K562 (cell line): ENCODE results near the gene ADGRB2. TPM values are rescaled to one million over a fixed set of nuclear protein-coding genes. Genes with fewer than 3 reads are reported as not detected.

Experiments
- ATAC-seq: fragments of 200-7000 bp; cut with Tn5 transposase; 3 replicates; pipeline ENCODE4 v1.9.1; 2020; ENCODE audit warnings: moderate library complexity
- BruUV-seq: library from RNA; stranded (reverse); fragments of 400-500 nt; replicated peaks from 2 replicates; lab custom pipeline; 2021; lab: Mats Ljungman, UMichigan
- CTCF ChIA-PET: fragments of 300-600 bp; formaldehyde crosslinking; extraction: SDS; loops from one replicate; lab custom pipeline; 2021; ENCODE audit warnings: low intra/inter-chr PET ratio; lab: Yijun Ruan, JAX
- POLR2A ChIA-PET: fragments of 300-600, 350-650 bp; sonication (Branson Sonifier 250); formaldehyde crosslinking; extraction: SDS; loops from one replicate; lab custom pipeline; 2021; ENCODE audit warnings: antibody characterized with exemption, inconsistent platforms; lab: Yijun Ruan, JAX
- DNase-seq, 4 experiments: peaks; one replicate each; pipeline versions ENCODE4 v3.0.0 to v3.0.0-alpha.2; 2011 to 2018; ENCODE audit warnings: low spot score in 3 of 4, mixed read lengths in 3 of 4; ENCODE audit errors: extremely low read depth in 1 of 4
- FAIRE-seq: peaks from 2 replicates; lab custom pipeline; 2011; peaks lifted over from hg19 to GRCh38; lab: Jason Lieb, UNC
- H2AFZ ChIP-seq: 2 replicates; pipeline ENCODE4 v1.6.0; 2011; ENCODE audit warnings: low read depth, low read length, control low read depth, inconsistent platforms
- H3K27ac ChIP-seq: fragments of 200-600 bp; 3 replicates; pipeline ENCODE4 v1.8.0; 2011; ENCODE audit warnings: low read depth, mild to moderate bottlenecking, control low read depth, inconsistent platforms, low read length, moderate library complexity, mixed read lengths; ENCODE audit errors: extremely low read depth
- H3K27me3 ChIP-seq, 2 experiments: fragments of 300-600 bp in 1 of 2; 2 replicates in 1 of 2; 3 replicates in 1 of 2; pipeline versions ENCODE4 v1.6.0 to v1.8.0; 2011; ENCODE audit warnings: inconsistent platforms in 2 of 2, low read length in 2 of 2, mild to moderate bottlenecking in 1 of 2, mixed read lengths in 1 of 2, moderate library complexity in 1 of 2; ENCODE audit not compliant: control insufficient read depth in 2 of 2, insufficient read depth in 2 of 2
- H3K36me3 ChIP-seq: fragments of 300-600 bp; 3 replicates; pipeline ENCODE4 v1.8.0; 2011; ENCODE audit warnings: mild to moderate bottlenecking, low read length, inconsistent platforms; ENCODE audit not compliant: control insufficient read depth, insufficient read depth
- H3K4me1 ChIP-seq, 2 experiments: fragments of 200-600 bp in 1 of 2; replicated peaks in 1 of 2; 2 replicates in 1 of 2; 3 replicates in 1 of 2; pipeline versions ENCODE4 v1.5.1 to v1.8.0; 2011; ENCODE audit warnings: inconsistent platforms in 2 of 2, low read length in 2 of 2, mild to moderate bottlenecking in 1 of 2, mixed read lengths in 1 of 2, moderate library complexity in 1 of 2; ENCODE audit not compliant: control insufficient read depth in 2 of 2, insufficient read depth in 2 of 2
- H3K4me2 ChIP-seq: 2 replicates; pipeline ENCODE4 v1.6.1; 2011; ENCODE audit warnings: low read length, control low read depth, inconsistent platforms, mixed read lengths; ENCODE audit not compliant: insufficient read depth
- H3K4me3 ChIP-seq: fragments of 200-600 bp; sonication (generic), shearing (Covaris generic); 2 replicates; pipeline ENCODE4 v1.5.1; 2016; ENCODE audit warnings: control low read depth, inconsistent platforms
- H3K79me2 ChIP-seq: fragments of 200-600 bp; 3 replicates; pipeline ENCODE4 v1.8.0; 2011; ENCODE audit warnings: low read length, inconsistent platforms; ENCODE audit not compliant: control insufficient read depth, insufficient read depth
- H3K9ac ChIP-seq, 2 experiments: 2 replicates each; pipeline versions ENCODE4 v1.6.0 to v1.6.1; 2011; ENCODE audit warnings: low read depth in 2 of 2, low read length in 2 of 2, control low read depth in 1 of 2, inconsistent platforms in 1 of 2, mild to moderate bottlenecking in 1 of 2, mixed read lengths in 1 of 2; ENCODE audit not compliant: insufficient read depth in 1 of 2
- H3K9me1 ChIP-seq: one replicate; pipeline ENCODE4 v1.6.0; 2011; ENCODE audit warnings: inconsistent platforms, mild to moderate bottlenecking, low read length, moderate library complexity; ENCODE audit not compliant: control insufficient read depth, insufficient read depth
- H3K9me3 ChIP-seq: replicated peaks from 2 replicates; pipeline ENCODE4 v1.5.1; 2011; ENCODE audit warnings: low read depth, low read length, inconsistent platforms; ENCODE audit not compliant: control insufficient read depth, insufficient read depth
- H4K20me1 ChIP-seq: replicated peaks from 2 replicates; pipeline ENCODE4 v1.6.1; 2011; ENCODE audit warnings: low read length, inconsistent platforms, mixed read lengths; ENCODE audit not compliant: control insufficient read depth, insufficient read depth
- BHLHE40 ChIP-seq: IDR thresholded peaks from 2 replicates; pipeline ENCODE4 v1.6.1; 2011; ENCODE audit warnings: low read length, improper control_type of control experiment
- EGR1 ChIP-seq: fragments of 450-650 bp; conservative IDR thresholded peaks from 2 replicates; pipeline ENCODE4 v1.6.1; 2017; ENCODE audit warnings: mild to moderate bottlenecking
- EP300 ChIP-seq: IDR thresholded peaks from 2 replicates; pipeline ENCODE4 v1.6.1; 2012; ENCODE audit warnings: low read length, improper control_type of control experiment
- FOXK2 ChIP-seq, 2 experiments: fragments of 450-650 bp; IDR thresholded peaks in 1 of 2; conservative IDR thresholded peaks in 1 of 2; 2 replicates each; pipeline ENCODE4 v1.6.1; 2016; ENCODE audit warnings: low read depth in 2 of 2, mild to moderate bottlenecking in 1 of 2
- RAD21 ChIP-seq, 2 experiments: fragments of 250-450 bp in 1 of 2; fragments of 450-650 bp in 1 of 2; sonication (Bioruptor Pico) in 1 of 2; formaldehyde crosslinking in 1 of 2; IDR thresholded peaks in 1 of 2; conservative IDR thresholded peaks in 1 of 2; 2 replicates each; pipeline versions ENCODE4 v1.4.0 to v1.8.0; 2020 to 2022; ENCODE audit warnings: mild to moderate bottlenecking in 2 of 2, moderate library complexity in 1 of 2
- SPI1 ChIP-seq: IDR thresholded peaks from 2 replicates; pipeline ENCODE4 v1.6.1; 2011; ENCODE audit warnings: low read depth, low read length, control low read depth, borderline replicate concordance
- TSHZ1 ChIP-seq: fragments of 250-450 bp; sonication (Bioruptor Pico); IDR thresholded peaks from 2 replicates; pipeline ENCODE4 v1.4.0; 2020; ENCODE audit warnings: mild to moderate bottlenecking, moderate library complexity
- WGBS: fragments of 100-300 bp; shearing (Covaris generic); methylation state at CpG from one replicate; pipeline ENCODE4 v1.1.6; 2016; ENCODE audit warnings: low coverage, mixed read lengths; ENCODE audit not compliant: insufficient coverage; ENCODE audit errors: missing lambda C conversion rate; 5-methylcytosine and 5-hydroxymethylcytosine counted together
- in situ Hi-C: fragments of 300-500 bp; cut with MboI; formaldehyde crosslinking; loops from 4 replicates; pipeline ENCODE4 v1.15.0; 2018; ENCODE audit warnings: inconsistent platforms, mixed read lengths
- intact Hi-C: fragments of 100-400 bp; cut with micrococcal nuclease; formaldehyde crosslinking; loops from 2 replicates; pipeline ENCODE4 v1.14.2; 2022
- polyA plus RNA-seq, 8 experiments: library from polyadenylated mRNA; depleted of rRNA in 4 of 8; stranded (reverse) in 5 of 8; unstranded in 3 of 8; fragments of >200 nt; fragmentation: Nextera tagmentation in 2 of 8; fragmentation: Illumina TruSeq in 1 of 8; extraction: Ambion mirVana in 2 of 8; extraction: Trizol in 1 of 8; gene quantifications; 2 replicates each; pipeline versions ENCODE4 v1.2.1 to v1.2.3, GENCODE V29; 2011 to 2014; ENCODE audit warnings: inconsistent platforms in 1 of 8, missing spikeins in 1 of 8
- total RNA-seq, 7 experiments: library from RNA; depleted of rRNA in 6 of 7; stranded (reverse); fragments of >200 nt in 6 of 7; fragmentation: Illumina TruSeq in 2 of 7; extraction: Trizol in 2 of 7; gene quantifications; 2 replicates each; pipeline versions ENCODE4 v1.2.1 to v1.2.3, GENCODE V29; 2011 to 2021; ENCODE audit warnings: low replicate concordance in 1 of 7
- TF ChIP-seq, protein P1 (sequence below), 3 experiments: IDR thresholded peaks in 2 of 3; conservative IDR thresholded peaks in 1 of 3; 2 replicates each; pipeline ENCODE4 v1.5.1; 2011 to 2012; ENCODE audit warnings: low read length in 3 of 3, mild to moderate bottlenecking in 3 of 3, control low read depth in 2 of 3, improper control_type of control experiment in 1 of 3, inconsistent platforms in 1 of 3, low read depth in 1 of 3, mixed read lengths in 1 of 3, moderate library complexity in 1 of 3; ENCODE audit not compliant: insufficient read depth in 2 of 3

Gene ADGRB2
- total and polyA plus RNA-seq, 9 of the 15 experiments (the other 6 are each of a cell fraction or from before 2014, with no cell fraction given), result 0.04 to 0.23 (median 0.20) TPM; not detected in 2

DNA sequence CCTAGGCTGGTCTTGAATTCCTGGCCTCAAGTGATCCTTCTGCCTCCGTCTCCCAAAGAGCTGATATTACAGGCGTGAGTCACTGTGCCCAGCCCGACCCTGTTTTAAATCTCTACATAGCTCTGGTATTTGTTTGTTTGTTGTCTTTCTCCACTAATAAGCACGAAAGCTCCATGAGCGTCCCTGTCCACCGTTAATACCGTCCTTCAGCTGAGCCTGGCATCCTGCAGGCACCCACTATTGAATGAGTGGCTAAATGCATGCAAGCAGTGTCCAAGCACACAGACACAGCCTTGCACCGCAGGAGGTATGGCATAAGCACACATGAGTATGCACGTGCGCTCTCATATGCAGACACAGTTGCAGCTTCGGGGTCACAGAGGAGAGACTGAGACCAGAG lies 55.8 kb downstream of the ADGRB2 start:
- H4K20me1 ChIP-seq, result peaks cover 3% of the 10 kb centered on the region; the same call in 1 of the 2 replicates
- ChIA-PET POLR2A (interaction anchor here (0.7 to 1.4 kb wide), 3 partner anchors 9 to 79 kb away, joined by 3 to 7 read pairs (median 3); no protein-coding TSS in a partner anchor), CTCF (no interaction called here)
- H3K4me3 ChIP-seq, result no peak overlapping the region
- H3K27me3 ChIP-seq, result peaks cover 10 to 29% of the 10 kb centered on the region in 2 experiments
- WGBS, result 3% methylated on average over 11 of the region's 11 CpGs
- no peak for DNase-seq
- peaks cover 10 to 17% of the 10 kb centered on the region in 2 experiments; a peak in 4 of 5 replicates for H3K4me1 ChIP-seq
- H3K4me2 ChIP-seq, result no peak overlapping the region
- no peaks in the 10 kb centered on the region for H3K36me3 ChIP-seq
- no peaks in the 10 kb centered on the region for H3K79me2 ChIP-seq
- in situ Hi-C loops, result no loop called here
- ATAC-seq, result no peak
- H3K9me1 ChIP-seq, result no peaks in the 10 kb centered on the region
- TF ChIP-seq BHLHE40 (peak; percentile 69; the same call in 1 of the 2 replicates), FOXK2 (conservative IDR thresholded peaks at IDR 0.05 in 1 of 2, IDR thresholded peaks at IDR 0.05 in 1 of 2; ENCODE audit: low read depth in 2 of 2) (no peak)
- intact Hi-C loops, result no loop called here
- no peak overlapping the region for H2AFZ ChIP-seq
- BruUV-seq, result no TSS peak
- no peaks in the 10 kb centered on the region for H3K9me3 ChIP-seq
- no peak for FAIRE-seq
- H3K9ac ChIP-seq, result no peak overlapping the region
- H3K27ac ChIP-seq, result no peak overlapping the region

DNA sequence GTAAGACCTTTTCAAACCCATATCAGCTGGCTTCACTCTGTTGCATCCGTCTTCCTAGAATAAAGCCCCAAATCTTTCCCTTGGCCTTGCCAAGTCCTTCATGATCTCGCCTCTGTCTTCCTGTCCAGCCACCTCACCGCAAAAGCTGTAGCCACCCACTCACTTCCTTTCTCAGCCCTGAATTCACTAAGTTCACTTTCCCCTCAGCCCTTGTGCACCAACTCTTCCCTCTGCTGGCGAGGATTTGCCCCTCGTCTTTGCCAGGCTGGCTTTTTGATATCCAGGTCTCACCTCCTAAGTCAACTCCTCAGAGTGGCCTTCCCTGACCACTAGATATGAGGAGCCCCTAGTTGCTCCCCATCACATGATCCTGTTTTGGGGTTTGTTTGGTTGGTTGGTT lies 56.4 kb downstream of the ADGRB2 start:
- Histone ChIP-seq H3K27ac (no peak overlapping the region), H3K36me3 (no peaks in the 10 kb centered on the region), H3K4me3 (no peak overlapping the region), H3K27me3 (peaks cover 14 to 34% of the 10 kb centered on the region in 2 experiments), H3K79me2 (no peaks in the 10 kb centered on the region), H2AFZ (no peak overlapping the region)
- in situ Hi-C loops, result no loop called here
- CTCF ChIA-PET, result no interaction called here
- POLR2A ChIA-PET, result no interaction called here
- TF ChIP-seq SPI1 (peak; percentile 30; the same call in 1 of the 2 replicates), RAD21 (CRISPR knock-in tag; conservative IDR thresholded peaks at IDR 0.05 in 1 of 2, IDR thresholded peaks at IDR 0.05 in 1 of 2) (peak in 1 of 2 experiments; percentile 19; a peak in 1 of 4 replicates), TSHZ1 (no peak), EP300 (no peak), EGR1 (peak; percentile 88)
- TF ChIP-seq, protein P1, sequence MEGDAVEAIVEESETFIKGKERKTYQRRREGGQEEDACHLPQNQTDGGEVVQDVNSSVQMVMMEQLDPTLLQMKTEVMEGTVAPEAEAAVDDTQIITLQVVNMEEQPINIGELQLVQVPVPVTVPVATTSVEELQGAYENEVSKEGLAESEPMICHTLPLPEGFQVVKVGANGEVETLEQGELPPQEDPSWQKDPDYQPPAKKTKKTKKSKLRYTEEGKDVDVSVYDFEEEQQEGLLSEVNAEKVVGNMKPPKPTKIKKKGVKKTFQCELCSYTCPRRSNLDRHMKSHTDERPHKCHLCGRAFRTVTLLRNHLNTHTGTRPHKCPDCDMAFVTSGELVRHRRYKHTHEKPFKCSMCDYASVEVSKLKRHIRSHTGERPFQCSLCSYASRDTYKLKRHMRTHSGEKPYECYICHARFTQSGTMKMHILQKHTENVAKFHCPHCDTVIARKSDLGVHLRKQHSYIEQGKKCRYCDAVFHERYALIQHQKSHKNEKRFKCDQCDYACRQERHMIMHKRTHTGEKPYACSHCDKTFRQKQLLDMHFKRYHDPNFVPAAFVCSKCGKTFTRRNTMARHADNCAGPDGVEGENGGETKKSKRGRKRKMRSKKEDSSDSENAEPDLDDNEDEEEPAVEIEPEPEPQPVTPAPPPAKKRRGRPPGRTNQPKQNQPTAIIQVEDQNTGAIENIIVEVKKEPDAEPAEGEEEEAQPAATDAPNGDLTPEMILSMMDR (IDR thresholded peaks at IDR 0.05 in 2 of 3, conservative IDR thresholded peaks at IDR 0.05 in 1 of 3; ENCODE audit: insufficient read depth in 2 of 3, low read depth in 1 of 3, low read length in 3 of 3), result peak in 2 of 3 experiments; percentile 6 to 7; a peak in 1 of 6 replicates
- TF ChIP-seq, all 486 proteins: peak for 4
- 0% methylated on average over 5 of the region's 5 CpGs for WGBS
- ATAC-seq (no peak), FAIRE-seq (no peak), DNase-seq (peak in 1 of 4 experiments; percentile 36)
- H3K4me2 ChIP-seq, result no peak overlapping the region
- H3K9me1 ChIP-seq, result no peaks in the 10 kb centered on the region
- no peak overlapping the region for H3K9ac ChIP-seq
- BruUV-seq, result no TSS peak
- intact Hi-C loops, result no loop called here
- H3K9me3 ChIP-seq, result no peaks in the 10 kb centered on the region
- H3K4me1 ChIP-seq, result peaks cover 10 to 17% of the 10 kb centered on the region in 2 experiments; a peak in 4 of 5 replicates
- H4K20me1 ChIP-seq, result peaks cover 3% of the 10 kb centered on the region; the same call in 1 of the 2 replicates
